ENCODE data around the gene HSD17B1. TPM values are rescaled to one million over a fixed set of nuclear protein-coding genes. Genes with fewer than 3 reads are reported as not detected.

HSD17B1 gene
- total RNA-seq, 1 experiment from 2014 or later: 2.3 TPM

DNA sequence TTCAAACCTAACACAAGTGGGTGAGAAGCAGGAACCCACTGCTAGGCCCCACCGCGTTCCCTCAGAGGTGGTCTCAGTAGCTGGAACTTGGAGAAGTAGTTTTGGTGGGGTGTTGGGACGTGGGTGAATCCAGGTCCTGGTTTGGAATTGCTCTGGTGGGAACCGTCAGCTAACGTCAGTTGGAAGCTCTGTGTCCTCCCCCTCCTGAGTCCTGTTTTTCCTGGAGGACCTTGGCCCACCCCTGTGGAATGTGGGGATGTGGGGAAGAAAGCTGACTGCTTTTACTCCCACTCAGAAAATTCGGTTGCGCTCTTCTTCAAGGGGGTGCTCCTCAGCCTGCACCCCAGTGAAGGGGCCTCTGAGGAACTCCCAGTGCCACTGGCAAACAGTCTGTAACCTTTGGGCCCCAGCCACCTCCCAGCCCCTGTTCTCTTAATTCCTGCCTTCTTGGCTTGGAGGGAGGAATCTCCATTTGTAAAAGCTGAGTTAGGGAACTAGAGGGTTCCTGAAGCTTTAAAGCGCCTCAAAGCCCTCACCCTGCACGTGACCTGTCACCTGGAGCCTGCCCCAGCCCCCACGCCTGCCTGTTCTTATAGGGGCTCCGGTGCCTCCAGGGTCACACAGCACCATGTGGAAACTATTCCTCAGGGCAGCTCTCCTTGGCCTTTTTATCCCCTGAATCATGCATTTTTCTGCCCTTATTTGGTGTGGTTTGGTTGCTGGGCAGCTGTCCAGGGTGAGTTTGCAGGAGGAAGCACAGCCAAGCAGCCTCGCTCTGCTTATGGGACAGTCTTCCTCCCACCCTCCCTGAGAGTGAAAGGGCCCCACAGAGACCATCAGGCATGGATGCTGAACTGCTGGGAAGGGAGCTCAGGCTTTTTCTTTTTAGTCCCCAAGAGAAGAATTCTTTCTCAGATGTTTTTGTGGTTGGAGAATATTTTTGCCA is 32.9 kb upstream of the HSD17B1 start:
- ChIA-PET CTCF (interaction anchor here (0.5 to 2.6 kb wide), 8 partner anchors 7 to 244 kb away, joined by 3 to 20 read pairs (median 6); partner anchors contain the start of gene CAVIN1), POLR2A (interaction anchor here (1.0 to 1.4 kb wide), 4 partner anchors 22 to 132 kb away, joined by 3 to 9 read pairs (median 4); partner anchors contain the start of genes CAVIN1 and STAT3)
- no peaks in the 10 kb centered on the region for H3K9me3 ChIP-seq
- Mint-ChIP-seq H3K4me1 (ENCODE audit: low read depth, unreplicated experiment) (peaks cover 55% of the 10 kb centered on the region), H3K9me3 (ENCODE audit: unreplicated experiment) (no peaks in the 10 kb centered on the region), H3K27ac (ENCODE audit: unreplicated experiment) (peak overlapping the region; percentile 90), H3K27me3 (ENCODE audit: insufficient read depth, unreplicated experiment) (no peaks in the 10 kb centered on the region), H3K4me3 (ENCODE audit: unreplicated experiment) (peak overlapping the region; percentile 45), H3K36me3 (ENCODE audit: insufficient read depth, unreplicated experiment) (peaks cover 35% of the 10 kb centered on the region)
- intact Hi-C loops (cut with micrococcal nuclease; ENCODE audit: unreplicated experiment): loop anchor here (10.0 kb wide), 1 partner anchor 55 kb away; no protein-coding TSS in a partner anchor
- no peak overlapping the region for H3K4me3 ChIP-seq (ENCODE audit: low read depth, low read length)
- H3K27me3 ChIP-seq (replicated peaks; ENCODE audit: control insufficient read depth, insufficient read depth, low read length): no peaks in the 10 kb centered on the region
- peak; percentile 72 to 82 for DNase-seq
- peaks cover 1% of the 10 kb centered on the region for H3K36me3 ChIP-seq (ENCODE audit: control insufficient read depth, insufficient read depth, low read length)
- BruUV-seq (replicated peaks): no TSS peak
- TF ChIP-seq, protein P1, sequence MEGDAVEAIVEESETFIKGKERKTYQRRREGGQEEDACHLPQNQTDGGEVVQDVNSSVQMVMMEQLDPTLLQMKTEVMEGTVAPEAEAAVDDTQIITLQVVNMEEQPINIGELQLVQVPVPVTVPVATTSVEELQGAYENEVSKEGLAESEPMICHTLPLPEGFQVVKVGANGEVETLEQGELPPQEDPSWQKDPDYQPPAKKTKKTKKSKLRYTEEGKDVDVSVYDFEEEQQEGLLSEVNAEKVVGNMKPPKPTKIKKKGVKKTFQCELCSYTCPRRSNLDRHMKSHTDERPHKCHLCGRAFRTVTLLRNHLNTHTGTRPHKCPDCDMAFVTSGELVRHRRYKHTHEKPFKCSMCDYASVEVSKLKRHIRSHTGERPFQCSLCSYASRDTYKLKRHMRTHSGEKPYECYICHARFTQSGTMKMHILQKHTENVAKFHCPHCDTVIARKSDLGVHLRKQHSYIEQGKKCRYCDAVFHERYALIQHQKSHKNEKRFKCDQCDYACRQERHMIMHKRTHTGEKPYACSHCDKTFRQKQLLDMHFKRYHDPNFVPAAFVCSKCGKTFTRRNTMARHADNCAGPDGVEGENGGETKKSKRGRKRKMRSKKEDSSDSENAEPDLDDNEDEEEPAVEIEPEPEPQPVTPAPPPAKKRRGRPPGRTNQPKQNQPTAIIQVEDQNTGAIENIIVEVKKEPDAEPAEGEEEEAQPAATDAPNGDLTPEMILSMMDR (IDR thresholded peaks at IDR 0.05; ENCODE audit: insufficient read depth in 1 of 2, low read depth in 1 of 2, low read length in 1 of 2, severe bottlenecking in 1 of 2, unreplicated experiment in 1 of 2): no peak
- H3K4me1 ChIP-seq: peaks cover 64% of the 10 kb centered on the region

GRCh38 chr17:42520540-42520951 is 32.2 kb upstream of the HSD17B1 start:
- H3K36me3 ChIP-seq (ENCODE audit: control insufficient read depth, insufficient read depth, low read length): peaks cover 1% of the 10 kb centered on the region
- Mint-ChIP-seq H3K27me3 (ENCODE audit: insufficient read depth, unreplicated experiment) (no peaks in the 10 kb centered on the region), H3K4me1 (ENCODE audit: low read depth, unreplicated experiment) (peaks cover 62% of the 10 kb centered on the region), H3K9me3 (ENCODE audit: unreplicated experiment) (no peaks in the 10 kb centered on the region), H3K27ac (ENCODE audit: unreplicated experiment) (peak overlapping the region; percentile 90), H3K36me3 (ENCODE audit: insufficient read depth, unreplicated experiment) (peaks cover 35% of the 10 kb centered on the region), H3K4me3 (ENCODE audit: unreplicated experiment) (peak overlapping the region; percentile 45)
- BruUV-seq (replicated peaks): TSS peak; percentile 18
- ChIA-PET CTCF (interaction anchor here (0.9 to 2.2 kb wide), 5 partner anchors 58 to 243 kb away, joined by 3 to 11 read pairs (median 4); partner anchors contain the start of gene CAVIN1), POLR2A (interaction anchor here (0.6 to 1.4 kb wide), 4 partner anchors 21 to 211 kb away, joined by 3 to 9 read pairs (median 3); partner anchors contain the start of genes CAVIN1 and STAT3)
- DNase-seq: peak in 1 of 2 experiments; percentile 63
- no peaks in the 10 kb centered on the region for H3K27me3 ChIP-seq (replicated peaks; ENCODE audit: control insufficient read depth, insufficient read depth, low read length)
- no peak overlapping the region for H3K4me3 ChIP-seq (ENCODE audit: low read depth, low read length)
- TF ChIP-seq, protein P1 (IDR thresholded peaks at IDR 0.05; ENCODE audit: insufficient read depth in 1 of 2, low read depth in 1 of 2, low read length in 1 of 2, severe bottlenecking in 1 of 2, unreplicated experiment in 1 of 2): peak; percentile 44 to 52
- H3K9me3 ChIP-seq: no peaks in the 10 kb centered on the region
- intact Hi-C loops (cut with micrococcal nuclease; ENCODE audit: unreplicated experiment): no loop called here
- peaks cover 64% of the 10 kb centered on the region for H3K4me1 ChIP-seq

- Histone ChIP-seq H3K4me3 (ENCODE audit: low read depth, low read length) (no peak overlapping the region), H3K36me3 (ENCODE audit: control insufficient read depth, insufficient read depth, low read length) (peaks cover 1% of the 10 kb centered on the region), H3K4me1 (peaks cover 64% of the 10 kb centered on the region), H3K27me3 (replicated peaks; ENCODE audit: control insufficient read depth, insufficient read depth, low read length) (no peaks in the 10 kb centered on the region), H3K9me3 (no peaks in the 10 kb centered on the region)
- H3K36me3 Mint-ChIP-seq (ENCODE audit: insufficient read depth, unreplicated experiment): peaks cover 35% of the 10 kb centered on the region
- no peaks in the 10 kb centered on the region for H3K27me3 Mint-ChIP-seq (ENCODE audit: insufficient read depth, unreplicated experiment)
- POLR2A ChIA-PET: interaction anchor here (0.6 to 1.1 kb wide), 2 partner anchors 133 to 212 kb away, joined by 3 read pairs; partner anchors contain the start of gene STAT3
- peaks cover 62% of the 10 kb centered on the region for H3K4me1 Mint-ChIP-seq (ENCODE audit: low read depth, unreplicated experiment)
- TF ChIP-seq, protein P1 (IDR thresholded peaks at IDR 0.05; ENCODE audit: insufficient read depth in 1 of 2, low read depth in 1 of 2, low read length in 1 of 2, severe bottlenecking in 1 of 2, unreplicated experiment in 1 of 2): no peak
- intact Hi-C loops (cut with micrococcal nuclease; ENCODE audit: unreplicated experiment): no loop called here
- H3K9me3 Mint-ChIP-seq (ENCODE audit: unreplicated experiment): no peaks in the 10 kb centered on the region
- peak overlapping the region; percentile 90 for H3K27ac Mint-ChIP-seq (ENCODE audit: unreplicated experiment)
- peak overlapping the region; percentile 45 for H3K4me3 Mint-ChIP-seq (ENCODE audit: unreplicated experiment)
- DNase-seq: no peak
- no TSS peak for BruUV-seq (replicated peaks)
- CTCF ChIA-PET: interaction anchor here (2.2 kb wide), 1 partner anchor 57 kb away, joined by 11 read pairs; no protein-coding TSS in a partner anchor
These were observed 31.7 kb upstream of the HSD17B1 start for GRCh38 chr17:42521036-42521435.
